H1 (cell line): ENCODE data around the gene UGT1A7. TPM values are rescaled to one million over a fixed set of nuclear protein-coding genes. Genes with fewer than 3 reads are reported as not detected.

ENCODE experiments used
- CTCF ChIA-PET: fragments of 300-600 bp; sonication (Branson Sonifier 250); formaldehyde crosslinking; loops from one replicate; lab custom pipeline; 2021; ENCODE audit not compliant: partially characterized antibody; lab: Charles Lee
- POLR2A ChIA-PET: fragments of 300-600 bp; sonication (Branson Sonifier 250); formaldehyde crosslinking; loops from one replicate; lab custom pipeline; 2021; ENCODE audit warnings: inconsistent platforms; ENCODE audit not compliant: partially characterized antibody; lab: Charles Lee
- DNase-seq, 2 experiments: peaks; one replicate each; pipeline versions ENCODE4 v3.0.0 to v3.0.0-alpha.2; 2010 to 2022; ENCODE audit warnings: low spot score in 2 of 2, low read depth in 1 of 2, mixed read lengths in 1 of 2
- FAIRE-seq: peaks from 2 replicates; lab custom pipeline; 2011; peaks lifted over from hg19 to GRCh38; lab: Jason Lieb, UNC
- H2AFZ ChIP-seq: 2 replicates; pipeline ENCODE4 v1.8.1; 2012; ENCODE audit warnings: low read length, inconsistent platforms
- H2AK5ac ChIP-seq: 2 replicates; pipeline ENCODE4 v1.6.1; 2013; ENCODE audit warnings: low read depth, low read length
- H2BK120ac ChIP-seq: replicated peaks from 2 replicates; pipeline ENCODE3; 2013; ENCODE audit warnings: low read depth, low read length, inconsistent platforms
- H2BK12ac ChIP-seq: 2 replicates; pipeline ENCODE4 v1.6.1; 2013; ENCODE audit warnings: low read depth, low read length
- H2BK15ac ChIP-seq: 2 replicates; pipeline ENCODE4 v1.6.1; 2013; ENCODE audit warnings: low read length
- H2BK20ac ChIP-seq: 2 replicates; pipeline ENCODE4 v1.6.1; 2013; ENCODE audit warnings: low read length
- H2BK5ac ChIP-seq: 2 replicates; pipeline ENCODE4 v1.6.1; 2013; ENCODE audit warnings: low read depth, low read length
- H3K14ac ChIP-seq: 2 replicates; pipeline ENCODE4 v1.6.1; 2013; ENCODE audit warnings: inconsistent platforms; ENCODE audit not compliant: insufficient read length
- H3K18ac ChIP-seq: 2 replicates; pipeline ENCODE4 v1.6.1; 2013; ENCODE audit warnings: low read length; ENCODE audit errors: extremely low read depth
- H3K23ac ChIP-seq: 2 replicates; pipeline ENCODE4 v1.6.1; 2013; ENCODE audit warnings: inconsistent platforms; ENCODE audit not compliant: insufficient read length
- H3K23me2 ChIP-seq: 2 replicates; pipeline ENCODE4 v1.6.1; 2013; ENCODE audit warnings: low read depth, low read length
- H3K27ac ChIP-seq: 2 replicates; pipeline ENCODE4 v1.6.1; 2011; ENCODE audit warnings: low read depth, low read length, inconsistent platforms
- H3K27me3 ChIP-seq, 4 experiments: replicated peaks in 1 of 4; 1 replicate in 1 of 4; 2 replicates in 3 of 4; pipeline versions ENCODE4 v1.6.1 to v1.8.1; 2011 to 2013; ENCODE audit warnings: low read length in 3 of 4, mild to moderate bottlenecking in 3 of 4, inconsistent platforms in 2 of 4, mixed read lengths in 2 of 4, moderate library complexity in 1 of 4; ENCODE audit not compliant: control insufficient read depth in 3 of 4, insufficient read depth in 3 of 4; ENCODE audit errors: extremely low read depth in 1 of 4
- H3K36me3 ChIP-seq, 4 experiments: 2 replicates each; pipeline versions ENCODE4 v1.6.1 to v1.8.1; 2011 to 2013; ENCODE audit warnings: mild to moderate bottlenecking in 4 of 4, low read length in 3 of 4, moderate library complexity in 2 of 4, control low read depth in 1 of 4, inconsistent platforms in 1 of 4; ENCODE audit not compliant: insufficient read depth in 4 of 4, control insufficient read depth in 2 of 4
- H3K4ac ChIP-seq: replicated peaks from 2 replicates; pipeline ENCODE3; 2013; ENCODE audit warnings: low read length, low read depth, mixed read lengths, inconsistent platforms; ENCODE audit not compliant: insufficient read length
- H3K4me1 ChIP-seq, 4 experiments: replicated peaks in 1 of 4; 1 replicate in 1 of 4; 2 replicates in 3 of 4; pipeline versions ENCODE4 v1.6.1 to v1.8.1; 2011 to 2013; ENCODE audit warnings: low read length in 3 of 4, inconsistent platforms in 2 of 4, mixed read lengths in 1 of 4; ENCODE audit not compliant: insufficient read depth in 4 of 4, control insufficient read depth in 3 of 4
- H3K4me2 ChIP-seq, 2 experiments: 2 replicates each; pipeline versions ENCODE4 v1.6.1 to v1.8.1; 2011 to 2013; ENCODE audit warnings: low read depth in 2 of 2, low read length in 2 of 2, control low read depth in 1 of 2, inconsistent platforms in 1 of 2, mild to moderate bottlenecking in 1 of 2; ENCODE audit not compliant: insufficient read depth in 1 of 2
- H3K4me3 ChIP-seq, 4 experiments: fragments of 200-600, 300-600 bp in 1 of 4; sonication (generic), shearing (Covaris generic), sonication (Bioruptor Twin) in 1 of 4; 2 replicates each; pipeline versions ENCODE4 v1.5.1 to v1.8.1; 2011 to 2016; ENCODE audit warnings: low read length in 4 of 4, low read depth in 3 of 4, control low read depth in 2 of 4, inconsistent platforms in 2 of 4, mild to moderate bottlenecking in 2 of 4, mixed read lengths in 1 of 4, moderate library complexity in 1 of 4; ENCODE audit not compliant: insufficient read depth in 2 of 4; ENCODE audit errors: extremely low read depth in 1 of 4
- H3K56ac ChIP-seq: replicated peaks from 2 replicates; pipeline ENCODE3; 2013; ENCODE audit warnings: low read depth, mild to moderate bottlenecking, mixed read lengths, low read length, inconsistent platforms; ENCODE audit not compliant: insufficient read length
- H3K79me1 ChIP-seq: 2 replicates; pipeline ENCODE4 v1.6.1; 2013; ENCODE audit warnings: low read depth, low read length, control low read depth
- H3K79me2 ChIP-seq, 2 experiments: 2 replicates each; pipeline versions ENCODE4 v1.6.1 to v1.8.1; 2012 to 2013; ENCODE audit warnings: low read length in 2 of 2, mild to moderate bottlenecking in 2 of 2, inconsistent platforms in 1 of 2; ENCODE audit not compliant: insufficient read depth in 2 of 2, control insufficient read depth in 1 of 2
- H3K9ac ChIP-seq, 4 experiments: replicated peaks in 1 of 4; 1 replicate in 1 of 4; 2 replicates in 3 of 4; pipeline versions ENCODE4 v1.6.1 to v1.8.1; 2011 to 2013; ENCODE audit warnings: low read depth in 3 of 4, low read length in 3 of 4, control low read depth in 2 of 4, mild to moderate bottlenecking in 2 of 4, moderate library complexity in 2 of 4, inconsistent platforms in 1 of 4; ENCODE audit errors: extremely low read depth in 1 of 4
- H3K9me3 ChIP-seq, 2 experiments: 2 replicates each; pipeline versions ENCODE4 v1.6.1 to v1.8.1; 2012 to 2013; ENCODE audit warnings: mild to moderate bottlenecking in 2 of 2, moderate library complexity in 2 of 2, control low read depth in 1 of 2, inconsistent platforms in 1 of 2, low read depth in 1 of 2, low read length in 1 of 2, mixed read lengths in 1 of 2; ENCODE audit not compliant: insufficient read depth in 2 of 2
- H4K20me1 ChIP-seq, 2 experiments: replicated peaks in 1 of 2; 2 replicates each; pipeline versions ENCODE3 to v1.8.1; 2011 to 2013; ENCODE audit warnings: inconsistent platforms in 2 of 2, low read length in 2 of 2, mild to moderate bottlenecking in 1 of 2; ENCODE audit not compliant: insufficient read depth in 2 of 2, control insufficient read depth in 1 of 2
- H4K5ac ChIP-seq: 2 replicates; pipeline ENCODE4 v1.6.1; 2013; ENCODE audit warnings: low read length, low read depth, mixed read lengths, inconsistent platforms; ENCODE audit not compliant: insufficient read length
- H4K8ac ChIP-seq: 2 replicates; pipeline ENCODE4 v1.8.0; 2013; ENCODE audit warnings: mild to moderate bottlenecking, moderate library complexity, low read length, inconsistent platforms; ENCODE audit not compliant: insufficient read depth; ENCODE audit errors: extremely low read depth
- H4K91ac ChIP-seq: replicated peaks from 2 replicates; pipeline ENCODE3; 2013; ENCODE audit warnings: low read length, mixed read lengths, inconsistent platforms; ENCODE audit not compliant: insufficient read length
- EGR1 ChIP-seq: IDR thresholded peaks from 2 replicates; pipeline ENCODE4 v1.6.1; 2011; ENCODE audit warnings: low read depth, low read length, borderline replicate concordance
- FOSL1 ChIP-seq: IDR thresholded peaks from 2 replicates; pipeline ENCODE4 v1.6.1; 2011; ENCODE audit warnings: mild to moderate bottlenecking, low read depth, low read length, moderate library complexity; ENCODE audit not compliant: insufficient read depth
- GABPA ChIP-seq: IDR thresholded peaks from 2 replicates; pipeline ENCODE4 v1.6.1; 2011; ENCODE audit warnings: mild to moderate bottlenecking, low read length, moderate library complexity, borderline replicate concordance; ENCODE audit not compliant: insufficient read depth
- WGBS, 2 experiments: shearing (Covaris generic) in 1 of 2; methylation state at CpG; one replicate each; pipeline versions ENCODE4 v1.1.6 to v1.1.7; 2013 to 2015; ENCODE audit warnings: low lambda C conversion rate in 2 of 2, mixed read lengths in 2 of 2, inconsistent platforms in 1 of 2, low coverage in 1 of 2, missing lambda C conversion rate in 1 of 2; ENCODE audit not compliant: insufficient replicate concordance in 2 of 2, insufficient coverage in 1 of 2, insufficient read length in 1 of 2; ENCODE audit errors: extremely low coverage in 1 of 2, missing lambda C conversion rate in 1 of 2; 5-methylcytosine and 5-hydroxymethylcytosine counted together
- polyA plus RNA-seq, 7 experiments: library from polyadenylated mRNA; depleted of rRNA in 3 of 7; stranded (reverse) in 5 of 7; unstranded in 2 of 7; fragments of >200 nt in 5 of 7; fragments of 200-250 nt in 2 of 7; gene quantifications; 1 replicate in 5 of 7; 2 replicates in 1 of 7; 4 replicates in 1 of 7; pipeline versions ENCODE4 v1.2.1 to v1.2.3, GENCODE V29; 2011 to 2013; ENCODE audit warnings: missing spikeins in 2 of 7, mixed read lengths in 2 of 7
- total RNA-seq: library from RNA; stranded (reverse); fragmentation: NEBNext Ultra II Directional; extraction: Animal tissue kit (Norgen Biotek cat#: 25700); gene quantifications from 2 replicates; pipeline ENCODE4 v1.2.1, GENCODE V29; 2021

Gene UGT1A7
- total and polyA plus RNA-seq, 2 of the 8 experiments (the other 6 are each of a cell fraction or from before 2014, with no cell fraction given): not detected

DNA sequence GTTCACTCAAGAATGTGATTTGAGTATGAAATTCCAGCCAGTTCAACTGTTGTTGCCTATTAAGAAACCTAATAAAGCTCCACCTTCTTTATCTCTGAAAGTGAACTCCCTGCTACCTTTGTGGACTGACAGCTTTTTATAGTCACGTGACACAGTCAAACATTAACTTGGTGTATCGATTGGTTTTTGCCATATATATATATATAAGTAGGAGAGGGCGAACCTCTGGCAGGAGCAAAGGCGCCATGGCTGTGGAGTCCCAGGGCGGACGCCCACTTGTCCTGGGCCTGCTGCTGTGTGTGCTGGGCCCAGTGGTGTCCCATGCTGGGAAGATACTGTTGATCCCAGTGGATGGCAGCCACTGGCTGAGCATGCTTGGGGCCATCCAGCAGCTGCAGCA, 78.3 kb downstream of the UGT1A7 start, which contains the start of gene UGT1A1:
TSS of gene UGT1A1 (plus strand) at position 228 of the 400 bp plus-strand sequence. CDS start at position 246, 18 bp downstream.
- H3K9me3 ChIP-seq: peaks cover 0 to 3% of the 10 kb centered on the region in 2 experiments; a peak in 2 of 4 replicates
- no peak within 1 kb of the TSS for H3K23ac ChIP-seq
- H4K8ac ChIP-seq: no peak within 1 kb of the TSS
- H2BK15ac ChIP-seq: no peak within 1 kb of the TSS
- no peak within 1 kb of the TSS for H2BK5ac ChIP-seq
- H2BK12ac ChIP-seq: no peak within 1 kb of the TSS
- WGBS, 2 experiments: 87% methylated on average over 6 of the region's 6 CpGs; no CpG with 5 or more reads in 1 of the 2 experiments
- no peak within 1 kb of the TSS for H3K9ac ChIP-seq
- H3K18ac ChIP-seq: no peak within 1 kb of the TSS
- no peaks in the 10 kb centered on the region for H3K36me3 ChIP-seq
- no peaks in the 10 kb centered on the region for H3K79me1 ChIP-seq
- no peak for TF ChIP-seq EGR1
- no peak for TF ChIP-seq GABPA
- no peak for TF ChIP-seq FOSL1
- H3K4me1 ChIP-seq: no peaks in the 10 kb centered on the region
- H3K14ac ChIP-seq: no peak within 1 kb of the TSS
- H3K27me3 ChIP-seq: no peaks in the 10 kb centered on the region
- ChIA-PET CTCF (interaction anchor here (0.8 to 1.4 kb wide), 2 partner anchors 9 to 10 kb away, joined by 3 to 4 read pairs; no protein-coding TSS in a partner anchor), POLR2A (no interaction called here)
- DNase-seq (no peak), FAIRE-seq (no peak)
- no peak within 1 kb of the TSS for H3K4ac ChIP-seq
- no peak within 1 kb of the TSS for H4K91ac ChIP-seq
- no peak within 1 kb of the TSS for H3K4me3 ChIP-seq
- H3K79me2 ChIP-seq: no peaks in the 10 kb centered on the region
- no peak within 1 kb of the TSS for H2AFZ ChIP-seq
- H3K4me2 ChIP-seq: no peak within 1 kb of the TSS
- H2BK120ac ChIP-seq: no peak within 1 kb of the TSS
- no peak within 1 kb of the TSS for H4K5ac ChIP-seq
- no peak within 1 kb of the TSS for H2BK20ac ChIP-seq
- H3K56ac ChIP-seq: no peak within 1 kb of the TSS
- H4K20me1 ChIP-seq: no peaks in the 10 kb centered on the region
- no peak within 1 kb of the TSS for H3K27ac ChIP-seq
- no peaks in the 10 kb centered on the region for H3K23me2 ChIP-seq
- no peak within 1 kb of the TSS for H2AK5ac ChIP-seq
